GM19395 (cell line): ENCODE results near the gene LSM10.

Experiments used
- ATAC-seq: cut with Tn5 transposase; IDR thresholded peaks from one replicate; pipeline ENCODE4 v1.9.1; 2021; ENCODE audit warnings: mild to moderate bottlenecking, moderate library complexity; ENCODE audit not compliant: unreplicated experiment

The LSM10 gene

GRCh38 chr1:36385410-36386264 is 12.1 kb downstream of the LSM10 start, which contains the start of gene STK40:
STK40 (minus strand) TSS chr1:36385924; CDS start chr1:36361332, 24,592 bp downstream.
- ATAC-seq: peak; percentile 86

- no peak for ATAC-seq
These were observed 12.9 kb downstream of the LSM10 start for GRCh38 chr1:36384542-36385409.

- ATAC-seq: no peak
These were observed 14.5 kb downstream of the LSM10 start for GRCh38 chr1:36383240-36383639.

- ATAC-seq: no peak
These were observed 15.0 kb downstream of the LSM10 start for GRCh38 chr1:36382669-36383068.

- no peak for ATAC-seq
These were observed 15.5 kb downstream of the LSM10 start for GRCh38 chr1:36382231-36382630.

- no peak for ATAC-seq
These were observed 16.3 kb downstream of the LSM10 start for GRCh38 chr1:36381405-36381804.

- no peak for ATAC-seq
These were observed 16.9 kb downstream of the LSM10 start for GRCh38 chr1:36380782-36381181.

GRCh38 chr1:36380143-36380619 is 17.5 kb downstream of the LSM10 start:
- ATAC-seq: no peak

GRCh38 chr1:36377791-36378492 is 19.8 kb downstream of the LSM10 start:
- ATAC-seq: no peak

GRCh38 chr1:36372617-36373016 is 25.1 kb downstream of the LSM10 start:
- ATAC-seq: no peak

GRCh38 chr1:36369061-36369861 is 28.4 kb downstream of the LSM10 start:
- no peak for ATAC-seq

GRCh38 chr1:36367798-36368197 is 29.9 kb downstream of the LSM10 start:
- ATAC-seq: no peak

- ATAC-seq: no peak
These were observed 30.6 kb downstream of the LSM10 start for GRCh38 chr1:36367066-36367465.

- ATAC-seq: no peak
These were observed 31.5 kb downstream of the LSM10 start for GRCh38 chr1:36366091-36366661.

GRCh38 chr1:36365381-36365780 is 32.3 kb downstream of the LSM10 start:
- no peak for ATAC-seq

- no peak for ATAC-seq
These were observed 37.7 kb downstream of the LSM10 start for GRCh38 chr1:36359911-36360550.

GRCh38 chr1:36359383-36359782 is 38.3 kb downstream of the LSM10 start:
- no peak for ATAC-seq

- no peak for ATAC-seq
These were observed 39.1 kb downstream of the LSM10 start for GRCh38 chr1:36358514-36359084.

- no peak for ATAC-seq
These were observed 41.9 kb downstream of the LSM10 start for GRCh38 chr1:36355811-36356210.
